Activated CD4-positive, alpha-beta T cell treated with anti-CD3 and anti-CD28 coated beads for 36 hours (primary cell): ENCODE data around the gene KLHL25. TPM values are rescaled to one million over a fixed set of nuclear protein-coding genes. Genes with fewer than 3 reads are reported as not detected.

Experiments used
- ATAC-seq: fragments of 200-7000 bp; cut with Tn5 transposase; one replicate; pipeline ENCODE4 v1.10.0; 2021; ENCODE audit warnings: mild to moderate bottlenecking, moderate library complexity
- CTCF ChIA-PET: fragments of 350-600 bp; sonication (Branson Sonifier 250); formaldehyde crosslinking; loops from one replicate; lab custom pipeline; 2021; ENCODE audit warnings: antibody characterized with exemption; lab: Charles Lee
- POLR2A ChIA-PET: fragments of 350-600 bp; sonication (Branson Sonifier 250); formaldehyde crosslinking; loops from one replicate; lab custom pipeline; 2021; ENCODE audit warnings: antibody characterized with exemption, inconsistent platforms; lab: Charles Lee
- DNase-seq: peaks from one replicate; pipeline ENCODE4 v3.0.0-alpha.2; 2020
- H3K27ac Mint-ChIP-seq: one replicate; pipeline ENCODE4 v1.8.0; 2021; ENCODE audit warnings: mixed read lengths
- H3K27me3 Mint-ChIP-seq: one replicate; pipeline ENCODE4 v1.8.0; 2021; ENCODE audit warnings: mixed read lengths
- H3K36me3 Mint-ChIP-seq: one replicate; pipeline ENCODE4 v1.8.0; 2021; ENCODE audit warnings: low read depth, mixed read lengths
- H3K4me1 Mint-ChIP-seq: one replicate; pipeline ENCODE4 v1.8.0; 2021; ENCODE audit warnings: mixed read lengths
- H3K4me3 Mint-ChIP-seq: one replicate; pipeline ENCODE4 v1.8.0; 2021; ENCODE audit warnings: mild to moderate bottlenecking, moderate library complexity, mixed read lengths
- H3K9me3 Mint-ChIP-seq: one replicate; pipeline ENCODE4 v1.8.0; 2021; ENCODE audit warnings: low read depth, mixed read lengths
- intact Hi-C, 2 experiments: fragments of 100-400 bp; cut with DNase I in 1 of 2; cut with micrococcal nuclease in 1 of 2; formaldehyde crosslinking; loops; one replicate each; pipeline versions ENCODE4 v1.14.2 to v1.15.1; 2022 to 2024; cut with DNase I, micrococcal nuclease
- total RNA-seq, 2 experiments: library from RNA; stranded (reverse); gene quantifications; one replicate each; pipeline ENCODE4 v1.2.3, GENCODE V29; 2021

The KLHL25 gene
- total RNA-seq, 2 experiments from 2014 or later, result 4.9 to 5.2 TPM

- intact Hi-C loops, result no loop called here
- no peak overlapping the region for H3K4me3 Mint-ChIP-seq
- H3K4me1 Mint-ChIP-seq, result peaks cover 65% of the 10 kb centered on the region
- ChIA-PET CTCF (interaction anchor here (1.2 kb wide), 1 partner anchor 58 kb away, joined by 3 read pairs; no protein-coding TSS in a partner anchor), POLR2A (interaction anchor here (0.5 kb wide), 1 partner anchor 312 kb away, joined by 3 read pairs; no protein-coding TSS in a partner anchor)
- no peak overlapping the region for H3K27ac Mint-ChIP-seq
- H3K36me3 Mint-ChIP-seq, result no peaks in the 10 kb centered on the region
- no peaks in the 10 kb centered on the region for H3K27me3 Mint-ChIP-seq
- H3K9me3 Mint-ChIP-seq, result no peaks in the 10 kb centered on the region
- no peak for ATAC-seq
- no peak for DNase-seq
Observed at GRCh38 chr15:85789496-85789875, 5.2 kb downstream of the KLHL25 start.

- no peak overlapping the region for H3K4me3 Mint-ChIP-seq
- no peaks in the 10 kb centered on the region for H3K27me3 Mint-ChIP-seq
- ChIA-PET POLR2A (no interaction called here), CTCF (interaction anchor here (1.2 to 1.5 kb wide), 2 partner anchors 8 to 59 kb away, joined by 3 to 5 read pairs; no protein-coding TSS in a partner anchor)
- no peaks in the 10 kb centered on the region for H3K9me3 Mint-ChIP-seq
- no peak overlapping the region for H3K27ac Mint-ChIP-seq
- peaks cover 69% of the 10 kb centered on the region for H3K4me1 Mint-ChIP-seq
- no peaks in the 10 kb centered on the region for H3K36me3 Mint-ChIP-seq
- intact Hi-C loops, result no loop called here
- ATAC-seq, result no peak
- DNase-seq, result no peak
Observed at GRCh38 chr15:85788771-85789495, 5.8 kb downstream of the KLHL25 start.

GRCh38 chr15:85786781-85787114 is 8.0 kb downstream of the KLHL25 start:
- intact Hi-C loops, result loop anchor here in 1 of 2 experiments (1.0 kb wide), 1 partner anchor 8 kb away; the partner anchor contains the start of gene KLHL25
- POLR2A ChIA-PET, result no interaction called here
- Mint-ChIP-seq H3K4me3 (no peak overlapping the region), H3K9me3 (no peaks in the 10 kb centered on the region), H3K4me1 (peaks cover 64% of the 10 kb centered on the region), H3K27me3 (no peaks in the 10 kb centered on the region), H3K36me3 (no peaks in the 10 kb centered on the region), H3K27ac (peak overlapping the region; percentile 87)
- CTCF ChIA-PET, result interaction anchor here (0.7 kb wide), 2 partner anchors 380 to 789 kb away, joined by 4 read pairs; no protein-coding TSS in a partner anchor
- ATAC-seq (no peak), DNase-seq (no peak)

- intact Hi-C loops, result loop anchor here (1.0 kb wide), 2 partner anchors 7 to 8 kb away; partner anchors contain the start of gene KLHL25 (in 1 of the 2)
- Mint-ChIP-seq H3K27me3 (no peaks in the 10 kb centered on the region), H3K27ac (peak overlapping the region; percentile 87), H3K4me3 (peak overlapping the region; percentile 41), H3K4me1 (peaks cover 62% of the 10 kb centered on the region), H3K36me3 (no peaks in the 10 kb centered on the region), H3K9me3 (no peaks in the 10 kb centered on the region)
- ATAC-seq, result peak; percentile 56
- ChIA-PET POLR2A (interaction anchor here (1.1 kb wide), 1 partner anchor 9 kb away, joined by 3 read pairs; the partner anchor contains the start of gene KLHL25), CTCF (interaction anchor here (0.6 to 0.9 kb wide), 4 partner anchors 13 to 790 kb away, joined by 3 to 4 read pairs (median 4); no protein-coding TSS in a partner anchor)
- peak; percentile 36 for DNase-seq
Observed at GRCh38 chr15:85785887-85786780, 8.6 kb downstream of the KLHL25 start.

- Mint-ChIP-seq H3K27me3 (no peaks in the 10 kb centered on the region), H3K36me3 (peaks cover 5% of the 10 kb centered on the region), H3K4me1 (peaks cover 50% of the 10 kb centered on the region), H3K9me3 (no peaks in the 10 kb centered on the region), H3K4me3 (no peak overlapping the region), H3K27ac (peak overlapping the region; percentile 29)
- intact Hi-C loops, result no loop called here
- DNase-seq, result peak; percentile 24
- ChIA-PET POLR2A (no interaction called here), CTCF (no interaction called here)
- ATAC-seq, result no peak
Observed at GRCh38 chr15:85782064-85782463, 12.7 kb downstream of the KLHL25 start.

- Mint-ChIP-seq H3K27me3 (no peaks in the 10 kb centered on the region), H3K9me3 (no peaks in the 10 kb centered on the region), H3K27ac (no peak overlapping the region), H3K4me3 (no peak overlapping the region), H3K4me1 (peaks cover 43% of the 10 kb centered on the region), H3K36me3 (peaks cover 5% of the 10 kb centered on the region)
- CTCF ChIA-PET, result no interaction called here
- no peak for DNase-seq
- intact Hi-C loops, result no loop called here
- POLR2A ChIA-PET, result no interaction called here
- no peak for ATAC-seq
Observed at GRCh38 chr15:85781099-85781498, 13.6 kb downstream of the KLHL25 start.

GRCh38 chr15:85780225-85780985 is 14.3 kb downstream of the KLHL25 start:
- no peak overlapping the region for H3K27ac Mint-ChIP-seq
- ChIA-PET POLR2A (no interaction called here), CTCF (no interaction called here)
- H3K4me3 Mint-ChIP-seq, result no peak overlapping the region
- no peaks in the 10 kb centered on the region for H3K27me3 Mint-ChIP-seq
- H3K9me3 Mint-ChIP-seq, result no peaks in the 10 kb centered on the region
- peaks cover 36% of the 10 kb centered on the region for H3K4me1 Mint-ChIP-seq
- peaks cover 5% of the 10 kb centered on the region for H3K36me3 Mint-ChIP-seq
- intact Hi-C loops, result no loop called here
- no peak for DNase-seq
- ATAC-seq, result no peak

- ATAC-seq (no peak), DNase-seq (no peak)
- no peak overlapping the region for H3K4me3 Mint-ChIP-seq
- no peaks in the 10 kb centered on the region for H3K27me3 Mint-ChIP-seq
- CTCF ChIA-PET, result no interaction called here
- no peaks in the 10 kb centered on the region for H3K9me3 Mint-ChIP-seq
- POLR2A ChIA-PET, result interaction anchor here (0.7 kb wide), 2 partner anchors 13 to 14 kb away, joined by 4 read pairs; no protein-coding TSS in a partner anchor
- intact Hi-C loops, result no loop called here
- peaks cover 5% of the 10 kb centered on the region for H3K36me3 Mint-ChIP-seq
- H3K4me1 Mint-ChIP-seq, result peaks cover 25% of the 10 kb centered on the region
- no peak overlapping the region for H3K27ac Mint-ChIP-seq
Observed at GRCh38 chr15:85779249-85779648, 15.5 kb downstream of the KLHL25 start.

- intact Hi-C loops, result no loop called here
- H3K9me3 Mint-ChIP-seq, result no peaks in the 10 kb centered on the region
- no peaks in the 10 kb centered on the region for H3K27me3 Mint-ChIP-seq
- POLR2A ChIA-PET, result interaction anchor here (0.6 kb wide), 1 partner anchor 46 kb away, joined by 10 read pairs; no protein-coding TSS in a partner anchor
- DNase-seq (no peak), ATAC-seq (no peak)
- peaks cover 5% of the 10 kb centered on the region for H3K36me3 Mint-ChIP-seq
- CTCF ChIA-PET, result interaction anchor here (0.6 to 1.0 kb wide), 3 partner anchors 13 to 62 kb away, joined by 3 to 4 read pairs (median 3); no protein-coding TSS in a partner anchor
- no peak overlapping the region for H3K4me3 Mint-ChIP-seq
- no peak overlapping the region for H3K27ac Mint-ChIP-seq
- peaks cover 22% of the 10 kb centered on the region for H3K4me1 Mint-ChIP-seq
Observed at GRCh38 chr15:85778107-85778776, 16.5 kb downstream of the KLHL25 start.

- Mint-ChIP-seq H3K9me3 (no peaks in the 10 kb centered on the region), H3K4me3 (no peak overlapping the region), H3K27me3 (no peaks in the 10 kb centered on the region), H3K36me3 (peaks cover 5% of the 10 kb centered on the region), H3K4me1 (peaks cover 23% of the 10 kb centered on the region), H3K27ac (no peak overlapping the region)
- no peak for DNase-seq
- no peak for ATAC-seq
- ChIA-PET POLR2A (no interaction called here), CTCF (interaction anchor here (1.0 kb wide), 1 partner anchor 63 kb away, joined by 4 read pairs; no protein-coding TSS in a partner anchor)
- intact Hi-C loops, result no loop called here
Observed at GRCh38 chr15:85777250-85778106, 17.2 kb downstream of the KLHL25 start.
